KG1 (cell line): ENCODE results near the gene MUC2.

Source experiments
- DNase-seq: peaks from one replicate; lab custom pipeline; 2025; lab: John Stamatoyannopoulos, UW

The MUC2 gene

DNA sequence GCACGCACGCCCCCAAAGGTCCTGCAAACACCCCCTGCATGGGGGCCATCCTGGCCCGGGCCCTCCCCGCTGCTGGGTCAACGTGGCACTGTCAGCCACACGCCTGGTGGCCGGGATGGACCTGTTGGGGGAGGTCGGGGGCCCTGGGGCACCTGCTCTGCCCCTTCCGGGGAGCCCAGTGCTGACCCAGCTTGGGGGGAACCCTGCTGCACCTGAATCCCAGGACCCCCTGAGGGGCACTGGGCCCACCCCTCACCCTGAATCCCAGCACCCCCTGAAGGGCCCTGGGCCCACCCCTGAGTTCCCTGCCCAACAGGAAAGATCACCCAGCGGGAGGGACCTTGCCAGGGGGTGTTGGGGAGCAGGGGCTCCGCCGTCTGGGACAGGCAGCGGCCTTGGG, 37.7 kb upstream of the MUC2 start:
- no peak for DNase-seq

DNA sequence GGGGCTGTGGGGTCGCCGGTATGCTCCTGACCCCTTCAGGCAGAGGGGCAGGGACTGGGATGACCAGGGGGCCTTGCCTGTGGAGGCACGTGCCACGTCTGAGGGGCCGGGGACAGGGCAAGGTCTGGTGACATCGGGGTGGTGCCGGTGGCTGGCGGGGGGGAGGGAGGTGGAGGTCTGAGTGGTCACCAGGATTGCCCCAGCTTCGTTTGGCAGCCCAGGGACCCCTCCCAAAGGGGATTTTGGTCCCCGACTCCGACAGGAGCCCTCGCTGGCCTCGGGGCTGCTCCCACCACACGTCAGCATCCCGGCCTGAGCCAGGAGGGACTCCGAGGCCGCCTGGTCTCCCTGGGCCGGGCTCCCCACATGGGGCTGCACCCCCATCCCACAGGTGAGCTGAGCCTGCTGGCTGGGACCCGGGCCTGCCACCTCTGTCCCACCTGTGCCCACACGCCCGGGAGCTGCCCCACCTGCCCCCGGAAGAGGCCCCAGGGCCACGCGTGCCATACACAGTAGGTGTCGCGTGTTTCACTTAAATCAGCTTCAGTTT, 37.1 kb upstream of the MUC2 start:
- no peak for DNase-seq

DNA sequence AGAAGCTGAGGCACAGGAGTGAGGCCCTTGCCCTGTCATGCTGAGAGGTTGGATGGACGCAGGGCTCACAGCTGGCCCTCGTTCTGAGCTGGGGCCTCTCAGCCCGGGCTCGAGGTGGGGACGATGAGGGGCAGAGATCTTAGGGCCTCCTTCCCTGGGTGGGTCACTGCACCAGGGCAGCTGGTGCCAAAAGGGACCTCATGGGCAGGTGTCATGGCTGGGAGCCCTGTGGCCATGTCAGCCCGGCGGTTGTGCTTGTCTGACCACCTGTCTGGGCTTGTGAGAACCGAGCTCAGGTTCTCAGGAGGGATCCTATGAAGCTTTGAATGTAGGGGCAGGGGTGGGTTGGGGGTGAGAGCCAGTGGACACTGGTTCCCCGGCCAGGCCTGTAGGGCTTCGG, 36.3 kb upstream of the MUC2 start:
- no peak for DNase-seq

DNA sequence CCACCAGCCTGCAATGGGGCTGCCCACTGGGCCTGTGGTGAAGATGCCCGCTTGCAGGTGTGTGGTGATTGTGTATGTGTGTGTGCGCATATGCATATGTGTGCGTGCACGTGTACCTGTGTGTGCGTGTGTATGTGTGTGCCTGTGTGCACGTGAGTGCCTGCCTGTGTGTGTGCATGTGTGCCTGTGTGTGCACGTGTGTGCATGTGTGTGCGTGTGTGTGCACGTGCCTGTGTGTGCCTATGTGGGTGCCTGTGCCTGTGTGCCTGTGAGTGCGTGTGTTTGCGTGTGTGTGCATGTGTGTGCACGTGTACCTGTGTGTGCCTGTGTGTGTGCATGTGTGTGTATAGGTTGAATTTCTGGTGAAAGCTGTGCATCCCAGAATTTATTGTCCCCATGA, 35.8 kb upstream of the MUC2 start:
- no peak for DNase-seq

GRCh38 chr11:1039481-1040427, 34.9 kb upstream of the MUC2 start:
- no peak for DNase-seq

- DNase-seq: no peak
Measured at GRCh38 chr11:1040428-1041148, 34.1 kb upstream of the MUC2 start.

DNA sequence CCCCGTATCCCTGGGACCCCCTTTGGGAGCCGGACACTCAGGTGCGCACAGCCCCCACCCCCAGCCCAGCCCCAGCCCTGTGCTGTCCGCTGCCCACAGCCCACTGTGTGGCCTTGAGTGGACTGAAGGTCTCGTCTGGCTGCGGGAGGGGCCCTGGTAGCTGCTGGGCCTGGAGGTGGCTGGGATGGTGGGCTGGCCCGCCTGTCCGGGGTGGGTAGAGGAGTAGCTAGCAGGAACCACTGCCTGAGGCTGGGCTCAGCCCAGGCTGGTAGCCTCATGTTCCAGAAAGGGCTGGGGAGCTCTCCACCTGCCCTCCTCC, 33.6 kb upstream of the MUC2 start:
- DNase-seq: no peak

- DNase-seq: no peak
Measured at GRCh38 chr11:1041471-1041870, 33.2 kb upstream of the MUC2 start.

GRCh38 chr11:1041936-1042608, 32.6 kb upstream of the MUC2 start:
- no peak for DNase-seq

DNA sequence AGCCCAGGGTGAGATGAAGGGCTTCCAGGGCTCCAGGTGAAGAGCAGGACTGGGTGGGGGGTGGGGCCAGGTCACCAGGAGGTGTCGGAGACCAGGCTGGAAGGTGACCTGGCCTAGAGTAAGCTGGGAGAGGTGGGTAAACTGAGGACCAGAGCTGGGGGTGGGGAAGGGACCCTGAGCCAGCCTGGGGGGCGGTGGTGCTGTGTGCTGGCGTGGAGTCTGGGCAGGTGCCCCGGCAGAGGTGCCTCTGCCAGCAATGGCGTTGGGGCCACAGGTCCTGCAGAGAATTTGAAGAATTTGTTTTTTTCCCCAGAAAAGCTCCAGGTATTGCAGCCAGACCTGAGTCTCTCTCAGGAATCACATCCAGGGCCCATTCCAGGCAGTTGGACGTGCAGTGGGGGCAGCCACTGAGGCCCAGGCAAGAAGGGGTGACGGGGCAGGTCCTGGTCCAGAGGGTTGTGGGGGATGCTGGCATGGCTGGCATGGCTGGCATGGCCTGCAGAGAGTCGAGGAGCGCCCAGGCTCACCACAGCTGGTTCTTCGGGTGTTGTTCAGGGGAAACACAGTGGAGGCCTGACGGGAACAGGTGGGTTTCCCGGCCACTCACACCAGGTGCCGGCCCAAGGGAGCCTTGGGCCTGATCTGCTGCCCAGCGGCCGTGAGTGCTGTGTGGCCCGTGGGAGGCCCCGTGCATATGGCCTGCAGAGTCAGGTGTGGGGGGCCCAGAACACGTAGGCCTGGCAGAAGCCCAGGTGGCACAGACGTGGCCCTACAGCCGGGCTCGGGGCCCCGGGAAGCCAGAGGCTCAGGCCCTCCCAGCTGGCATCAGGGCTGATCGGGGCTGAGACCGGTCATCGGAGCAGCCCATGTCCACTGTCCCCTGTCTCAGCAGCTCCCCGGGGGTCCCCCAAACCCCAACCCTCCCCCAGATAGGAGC, 31.8 kb upstream of the MUC2 start:
- no peak for DNase-seq

GRCh38 chr11:1043563-1044096, 31.0 kb upstream of the MUC2 start:
- no peak for DNase-seq

DNA sequence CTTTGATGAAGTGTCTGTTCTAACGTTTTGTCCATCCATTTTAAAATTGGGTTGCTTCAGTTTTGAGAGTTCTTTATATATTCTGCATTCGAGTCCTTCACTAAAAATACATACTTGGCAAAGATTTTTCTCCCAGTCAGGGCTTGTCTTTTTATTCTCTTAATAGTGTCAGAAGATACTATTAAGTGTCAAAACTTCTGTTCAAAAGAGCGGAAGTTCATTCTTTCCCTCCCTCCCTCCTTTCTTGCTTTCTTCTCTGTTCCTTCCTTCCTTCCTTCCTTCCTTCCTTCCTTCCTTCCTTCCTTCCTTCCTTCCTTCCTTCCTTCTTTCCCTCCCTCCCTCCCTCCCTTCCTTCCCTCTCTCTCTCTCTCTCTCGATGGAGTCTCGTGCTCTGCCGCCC, 30.5 kb upstream of the MUC2 start:
- DNase-seq: no peak

DNA sequence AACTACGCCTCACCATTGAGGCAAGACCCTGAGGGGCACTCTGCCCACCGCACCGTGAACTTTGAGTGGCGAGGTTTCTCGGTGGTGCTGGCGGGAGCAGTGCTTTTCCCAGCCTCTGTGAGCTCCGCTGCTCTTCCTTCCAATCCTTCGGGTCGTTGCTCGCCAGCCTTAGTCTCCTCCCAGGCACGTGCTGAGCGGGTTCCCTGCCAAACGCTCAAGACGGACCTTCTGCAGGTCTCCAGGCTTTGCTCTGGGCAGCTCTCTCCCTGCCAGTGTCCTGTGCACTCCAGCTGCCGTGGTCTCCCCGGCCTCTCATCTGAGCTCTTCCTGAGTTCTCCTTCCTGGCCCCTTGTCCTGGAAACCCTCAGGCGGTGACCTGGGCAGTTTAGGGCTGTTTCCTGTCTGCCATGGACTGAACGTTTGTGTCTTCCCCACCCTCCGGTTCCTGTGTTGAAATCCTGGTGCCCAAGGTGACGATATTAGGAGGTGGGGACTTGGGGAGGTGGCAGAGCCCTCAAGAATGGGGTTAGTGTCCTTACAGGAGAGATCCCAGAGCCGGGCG, 27.0 kb upstream of the MUC2 start:
- DNase-seq: no peak

GRCh38 chr11:1048375-1049070, 26.2 kb upstream of the MUC2 start:
- no peak for DNase-seq

GRCh38 chr11:1049071-1049405, 25.6 kb upstream of the MUC2 start:
- DNase-seq: no peak

DNA sequence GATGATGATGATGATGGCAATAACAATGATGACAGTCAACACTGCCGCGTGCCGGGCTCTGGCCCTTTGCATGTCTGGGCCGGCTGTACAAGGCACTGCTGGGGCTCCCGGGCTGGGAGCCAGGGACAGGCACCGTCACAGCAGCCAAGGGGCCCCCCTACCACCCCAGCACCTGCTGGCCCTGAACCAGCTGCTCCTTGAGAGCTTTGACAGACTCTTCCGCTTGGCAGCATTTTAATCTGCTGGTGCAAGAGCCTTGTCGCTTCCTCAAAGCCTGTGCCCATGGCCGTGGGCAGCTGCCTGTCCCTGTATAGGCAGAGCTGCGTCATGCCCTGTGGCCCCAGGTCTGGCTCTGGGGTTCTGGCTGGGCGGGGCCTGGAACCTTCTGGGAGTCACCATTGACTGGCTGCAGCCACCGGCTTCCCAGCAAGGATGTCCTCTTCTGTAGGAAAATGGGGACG, 25.2 kb upstream of the MUC2 start:
- DNase-seq: no peak

GRCh38 chr11:1049911-1050580, 24.6 kb upstream of the MUC2 start:
- DNase-seq: no peak

DNA sequence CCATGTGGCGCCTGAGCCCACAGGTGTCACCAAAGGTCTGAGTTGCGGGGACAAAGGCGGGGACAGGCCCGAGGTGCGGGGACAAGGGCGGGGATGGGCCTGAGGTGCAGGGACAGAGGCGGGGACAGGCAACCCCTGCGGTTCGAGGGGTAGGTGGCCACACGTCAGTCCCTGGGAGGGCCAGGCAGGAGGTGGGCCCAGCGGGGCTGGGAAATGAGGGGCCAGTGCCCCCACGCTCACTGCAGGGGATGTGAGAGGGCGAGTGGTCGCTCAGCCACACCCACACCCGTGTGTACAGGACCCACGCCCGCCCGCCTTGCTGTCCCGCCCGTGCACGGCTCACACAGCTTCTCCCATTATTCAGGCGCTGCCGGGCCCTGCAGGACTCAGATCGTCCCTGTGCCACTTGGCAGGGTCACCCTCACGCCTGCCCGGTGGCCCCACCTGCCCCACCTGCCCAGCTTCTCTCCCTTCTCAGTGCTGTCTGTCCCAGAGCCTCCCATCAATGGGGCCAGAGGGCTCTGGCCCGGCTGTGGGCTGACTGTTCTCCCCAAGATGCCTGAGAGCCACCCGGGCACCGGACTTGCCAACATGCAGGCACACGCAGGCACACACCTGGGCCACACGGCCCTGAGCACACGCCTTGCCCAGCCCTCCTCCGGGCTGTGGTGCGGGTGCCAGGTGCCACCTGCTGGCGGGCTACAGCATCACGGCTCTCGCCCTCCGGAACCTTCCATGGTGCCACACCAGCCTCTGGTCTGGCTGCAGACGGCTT, 23.9 kb upstream of the MUC2 start:
- peak; percentile 15 for DNase-seq
